ENCODE data around the gene ANKRD62. TPM values are rescaled to one million over a fixed set of nuclear protein-coding genes. Genes with fewer than 3 reads are reported as not detected.
"Not testable (repeated sequence)": the region's sequence is repeated elsewhere in the genome, so short reads cannot be mapped to it uniquely, and the experiment has no call there.

ANKRD62 gene
- total and polyA plus RNA-seq, 7 donors = not detected

DNA sequence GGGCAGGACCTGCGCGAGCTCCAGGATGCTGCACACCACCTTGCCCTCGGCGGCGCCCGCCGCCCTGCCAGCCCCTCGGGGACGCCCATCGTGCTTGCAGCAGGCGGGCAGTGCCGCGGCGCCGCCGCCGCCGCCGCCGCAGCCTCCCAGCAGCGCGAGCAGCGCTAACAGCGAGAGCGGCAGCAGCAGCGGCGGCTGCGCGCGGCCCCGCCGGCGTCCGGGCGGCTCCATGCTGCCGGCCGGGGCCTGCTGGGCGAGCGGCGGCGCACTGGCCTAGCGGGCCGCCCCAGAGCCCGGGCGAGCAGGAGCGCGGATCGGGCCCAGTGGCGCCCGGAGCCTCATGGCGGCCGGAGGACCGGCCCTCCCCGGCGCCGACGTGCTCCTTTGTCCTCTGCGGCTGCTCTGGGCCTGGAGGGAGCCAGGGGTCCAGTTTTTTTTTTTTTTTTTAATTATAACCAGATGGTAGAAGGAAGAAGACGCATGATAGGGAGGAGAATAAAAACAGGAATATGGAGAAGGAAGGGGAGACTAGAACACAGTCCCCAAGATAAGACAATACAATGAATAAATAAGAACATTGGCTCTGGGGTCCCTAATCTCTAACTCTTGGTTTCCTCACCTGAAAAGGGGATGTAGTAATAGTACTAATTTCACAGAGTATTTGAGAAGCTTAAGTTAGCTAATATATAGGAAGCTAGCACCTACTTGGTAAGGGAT, 17.1 kb upstream of the ANKRD62 start:
- ATAC-seq (peak; percentile 68 to 84 (median 78)), DNase-seq (peak in 1 of 2 donors; percentile 49)
- H3K4me1 ChIP-seq = no peaks in the 10 kb centered on the region
- intact Hi-C loops (cut with DNase I) = no loop called here
- H3K36me3 ChIP-seq (ENCODE audit: insufficient read depth in 1 of 2, low read depth in 1 of 2) = no peaks in the 10 kb centered on the region
- no peaks in the 10 kb centered on the region for H3K9me3 ChIP-seq
- H3K27me3 ChIP-seq (ENCODE audit: insufficient read depth in 3 of 3, low read length in 2 of 3) = no peaks in the 10 kb centered on the region
- H3K4me3 ChIP-seq = peak overlapping the region; percentile 47
- WGBS, 3 donors = 19 to 40% (median 34%) methylated on average over 36 to 57 of the region's 59 CpGs
- H3K27ac ChIP-seq = no peak overlapping the region
- TF ChIP-seq, protein P1, sequence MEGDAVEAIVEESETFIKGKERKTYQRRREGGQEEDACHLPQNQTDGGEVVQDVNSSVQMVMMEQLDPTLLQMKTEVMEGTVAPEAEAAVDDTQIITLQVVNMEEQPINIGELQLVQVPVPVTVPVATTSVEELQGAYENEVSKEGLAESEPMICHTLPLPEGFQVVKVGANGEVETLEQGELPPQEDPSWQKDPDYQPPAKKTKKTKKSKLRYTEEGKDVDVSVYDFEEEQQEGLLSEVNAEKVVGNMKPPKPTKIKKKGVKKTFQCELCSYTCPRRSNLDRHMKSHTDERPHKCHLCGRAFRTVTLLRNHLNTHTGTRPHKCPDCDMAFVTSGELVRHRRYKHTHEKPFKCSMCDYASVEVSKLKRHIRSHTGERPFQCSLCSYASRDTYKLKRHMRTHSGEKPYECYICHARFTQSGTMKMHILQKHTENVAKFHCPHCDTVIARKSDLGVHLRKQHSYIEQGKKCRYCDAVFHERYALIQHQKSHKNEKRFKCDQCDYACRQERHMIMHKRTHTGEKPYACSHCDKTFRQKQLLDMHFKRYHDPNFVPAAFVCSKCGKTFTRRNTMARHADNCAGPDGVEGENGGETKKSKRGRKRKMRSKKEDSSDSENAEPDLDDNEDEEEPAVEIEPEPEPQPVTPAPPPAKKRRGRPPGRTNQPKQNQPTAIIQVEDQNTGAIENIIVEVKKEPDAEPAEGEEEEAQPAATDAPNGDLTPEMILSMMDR (IDR thresholded peaks at IDR 0.05) = no peak

DNA sequence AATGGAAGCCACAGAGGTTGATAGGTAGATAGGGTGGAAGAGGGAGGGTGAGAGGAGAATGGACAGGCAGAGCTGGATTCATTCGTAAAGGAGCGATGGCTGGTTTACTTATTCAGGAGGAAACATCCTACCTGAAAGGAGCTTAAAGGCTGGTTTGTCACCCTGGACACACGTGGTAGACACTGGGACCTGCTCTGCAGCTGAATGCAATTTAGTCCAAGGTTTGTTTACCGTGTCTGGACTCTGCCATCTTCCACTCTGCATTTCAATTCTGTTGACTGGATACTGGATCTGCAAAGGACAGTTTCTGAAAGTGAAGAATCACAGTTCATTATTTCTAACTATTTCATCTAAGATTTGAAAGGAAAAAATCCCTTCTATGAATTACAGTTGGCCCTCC, 15.6 kb upstream of the ANKRD62 start:
- not testable (repeated sequence) for ATAC-seq

DNA sequence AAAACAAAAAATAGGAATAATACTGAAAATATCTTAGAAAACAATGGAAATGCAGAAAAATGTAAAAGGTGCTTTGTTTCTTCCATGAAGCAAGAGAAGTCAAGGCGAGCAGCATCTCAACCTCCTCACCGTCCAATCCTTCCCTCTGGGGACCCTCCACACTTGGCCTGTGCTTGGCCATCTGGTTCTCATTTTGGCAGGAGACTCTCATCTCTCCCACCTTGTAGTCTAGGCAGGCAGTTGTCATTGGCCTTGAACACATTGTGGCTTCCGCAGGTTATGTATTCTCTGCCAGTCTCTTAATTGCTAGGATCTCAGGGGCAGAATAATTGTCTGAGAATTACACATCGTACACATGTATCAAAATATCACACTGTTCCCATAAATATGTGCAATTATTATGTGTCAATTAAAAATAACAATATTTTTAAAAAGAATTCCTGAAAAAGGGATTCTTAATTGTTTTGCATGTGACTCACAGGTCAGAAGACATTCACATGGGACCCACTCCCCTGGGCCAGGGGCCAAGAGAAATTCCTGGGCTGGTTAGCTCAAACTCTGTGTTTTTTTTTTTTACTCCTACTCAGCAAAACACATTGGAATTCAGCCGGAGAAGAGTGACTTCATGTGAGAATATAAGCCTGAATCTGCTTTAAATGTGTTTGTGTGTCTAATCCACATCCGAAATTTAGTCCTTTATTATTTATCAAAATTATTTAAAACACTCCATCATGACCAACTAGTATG, 14.0 kb upstream of the ANKRD62 start:
- Histone ChIP-seq H3K4me3 (no peak overlapping the region), H3K36me3 (ENCODE audit: insufficient read depth in 1 of 2, low read depth in 1 of 2) (no peaks in the 10 kb centered on the region), H3K27me3 (ENCODE audit: insufficient read depth in 3 of 3, low read length in 2 of 3) (no peaks in the 10 kb centered on the region), H3K9me3 (no peaks in the 10 kb centered on the region), H3K4me1 (no peaks in the 10 kb centered on the region), H3K27ac (no peak overlapping the region)
- no peak for ATAC-seq
- 58 to 68% (median 62%) methylated on average over 6 of the region's 6 CpGs for WGBS, 3 donors
- no peak for DNase-seq
- TF ChIP-seq, protein P1 (IDR thresholded peaks at IDR 0.05) = no peak
- intact Hi-C loops (cut with DNase I) = no loop called here

More for the DNA sequence above, 15.6 kb upstream of the ANKRD62 start:
- H3K4me1 ChIP-seq; intact Hi-C loops (cut with DNase I); H3K9me3 ChIP-seq; H3K27ac ChIP-seq; H3K36me3 ChIP-seq (ENCODE audit: insufficient read depth in 1 of 2, low read depth in 1 of 2); DNase-seq; H3K27me3 ChIP-seq (ENCODE audit: insufficient read depth in 3 of 3, low read length in 2 of 3); H3K4me3 ChIP-seq: not testable (repeated sequence)
- 29 to 83% (median 83%) methylated on average over 2 of the region's 4 CpGs for WGBS, 3 donors

DNA sequence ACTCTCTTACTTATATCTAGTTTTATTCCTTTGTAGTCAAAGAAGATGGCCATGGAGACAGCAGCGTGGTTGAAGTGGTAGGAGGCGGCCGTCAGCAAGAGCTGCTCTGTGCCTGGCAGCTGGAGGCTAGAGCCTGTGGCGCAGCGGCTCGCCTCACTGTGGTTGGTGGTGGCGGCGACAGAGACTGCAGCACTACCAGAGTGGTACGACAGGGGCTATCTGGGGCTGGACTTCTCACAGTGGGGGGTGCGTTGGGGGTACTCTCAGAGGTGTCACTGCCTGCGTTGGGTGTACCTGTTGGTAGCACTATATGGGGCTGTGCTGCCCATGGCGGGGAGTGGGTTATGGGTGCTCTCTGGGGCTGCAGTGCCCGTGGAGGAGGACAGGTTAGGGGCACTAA, 8.5 kb upstream of the ANKRD62 start:
- no peaks in the 10 kb centered on the region for H3K4me1 ChIP-seq
- H3K4me3 ChIP-seq = no peak overlapping the region
- DNase-seq (no peak), ATAC-seq (no peak)
- no peak overlapping the region for H3K27ac ChIP-seq
- 88 to 93% (median 89%) methylated on average over 13 of the region's 13 CpGs for WGBS, 3 donors
- H3K27me3 ChIP-seq (ENCODE audit: insufficient read depth in 3 of 3, low read length in 2 of 3) = no peaks in the 10 kb centered on the region
- TF ChIP-seq, protein P1 (IDR thresholded peaks at IDR 0.05) = no peak
- H3K9me3 ChIP-seq = no peaks in the 10 kb centered on the region
- intact Hi-C loops (cut with DNase I) = loop anchor here in 1 of 2 donors (5.0 kb wide), 1 partner anchor 152 kb away; no protein-coding TSS in a partner anchor
- H3K36me3 ChIP-seq (ENCODE audit: insufficient read depth in 1 of 2, low read depth in 1 of 2) = no peaks in the 10 kb centered on the region

DNA sequence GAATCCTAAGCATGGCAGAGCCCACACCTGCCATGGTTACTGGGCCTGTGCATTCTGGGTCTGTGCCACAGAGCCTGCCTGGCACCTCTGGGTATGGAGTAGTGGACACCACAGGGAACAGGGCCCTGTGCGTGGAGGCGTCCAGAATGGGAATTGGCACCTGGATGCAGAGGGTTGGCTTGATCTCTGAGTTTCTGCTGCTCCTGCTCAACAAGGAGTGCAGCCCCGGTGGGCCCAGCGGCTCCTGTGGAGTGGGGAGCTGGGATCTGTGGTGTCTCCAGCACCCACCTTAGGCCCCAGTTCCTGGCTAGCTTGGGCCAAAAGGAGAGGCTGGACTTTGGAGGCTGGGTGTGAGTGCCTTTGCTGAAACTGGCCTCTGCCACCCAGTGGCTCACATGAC, 7.9 kb upstream of the ANKRD62 start:
- WGBS, 3 donors = 74 to 87% (median 78%) methylated on average over 4 of the region's 4 CpGs
- TF ChIP-seq, protein P1 (IDR thresholded peaks at IDR 0.05) = no peak
- ATAC-seq (no peak), DNase-seq (no peak)
- Histone ChIP-seq H3K4me3 (no peak overlapping the region), H3K36me3 (ENCODE audit: insufficient read depth in 1 of 2, low read depth in 1 of 2) (no peaks in the 10 kb centered on the region), H3K9me3 (no peaks in the 10 kb centered on the region), H3K4me1 (no peaks in the 10 kb centered on the region), H3K27me3 (ENCODE audit: insufficient read depth in 3 of 3, low read length in 2 of 3) (no peaks in the 10 kb centered on the region), H3K27ac (no peak overlapping the region)
- intact Hi-C loops (cut with DNase I) = loop anchor here in 1 of 2 donors (5.0 kb wide), 1 partner anchor 152 kb away; no protein-coding TSS in a partner anchor

All from psoas muscle (tissue), 8 donors.